ENCODE data around the gene C19orf44.

C19orf44 gene

GRCh38 chr19:16524991-16525734 is 29.0 kb downstream of the C19orf44 start:
- no peak overlapping the region for H3K4me2 ChIP-seq
- TF ChIP-seq CTCF (conservative IDR thresholded peaks at IDR 0.05; ENCODE audit: low read depth, low read length): no peak
- H2AFZ ChIP-seq (ENCODE audit: low read depth): no peak overlapping the region
- no peak overlapping the region for H3K27ac ChIP-seq
- no peaks in the 10 kb centered on the region for H3K79me2 ChIP-seq (ENCODE audit: insufficient read depth, low read depth)
- no peak overlapping the region for H3K9ac ChIP-seq
- no peak overlapping the region for H3K4me3 ChIP-seq (IDR thresholded peaks at IDR 0.05; ENCODE audit: insufficient read depth, low read depth, low read length)
- H3K4me1 ChIP-seq (ENCODE audit: low read depth, poor library complexity, severe bottlenecking): no peaks in the 10 kb centered on the region
- no peaks in the 10 kb centered on the region for H3K27me3 ChIP-seq (ENCODE audit: insufficient read depth, low read depth)
- H3K36me3 ChIP-seq (ENCODE audit: insufficient read depth): peaks cover 7% of the 10 kb centered on the region; the same call in 1 of the 2 replicates
- no peaks in the 10 kb centered on the region for H4K20me1 ChIP-seq (ENCODE audit: insufficient read depth)

- H4K20me1 ChIP-seq (ENCODE audit: insufficient read depth): no peaks in the 10 kb centered on the region
- no peak overlapping the region for H3K9ac ChIP-seq
- H3K27ac ChIP-seq: no peak overlapping the region
- peaks cover 7% of the 10 kb centered on the region; the same call in 1 of the 2 replicates for H3K36me3 ChIP-seq (ENCODE audit: insufficient read depth)
- H3K4me3 ChIP-seq (IDR thresholded peaks at IDR 0.05; ENCODE audit: insufficient read depth, low read depth, low read length): no peak overlapping the region
- H3K4me1 ChIP-seq (ENCODE audit: low read depth, poor library complexity, severe bottlenecking): no peaks in the 10 kb centered on the region
- no peak overlapping the region for H2AFZ ChIP-seq (ENCODE audit: low read depth)
- no peaks in the 10 kb centered on the region for H3K79me2 ChIP-seq (ENCODE audit: insufficient read depth, low read depth)
- no peak overlapping the region for H3K4me2 ChIP-seq
- TF ChIP-seq CTCF (conservative IDR thresholded peaks at IDR 0.05; ENCODE audit: low read depth, low read length): no peak
- no peaks in the 10 kb centered on the region for H3K27me3 ChIP-seq (ENCODE audit: insufficient read depth, low read depth)
Observed at GRCh38 chr19:16525751-16526481, 29.7 kb downstream of the C19orf44 start.

GRCh38 chr19:16527334-16527935 is 31.2 kb downstream of the C19orf44 start:
- H3K79me2 ChIP-seq (ENCODE audit: insufficient read depth, low read depth): no peaks in the 10 kb centered on the region
- no peak overlapping the region for H3K4me2 ChIP-seq
- H2AFZ ChIP-seq (ENCODE audit: low read depth): no peak overlapping the region
- no peaks in the 10 kb centered on the region for H3K4me1 ChIP-seq (ENCODE audit: low read depth, poor library complexity, severe bottlenecking)
- no peak for TF ChIP-seq CTCF (conservative IDR thresholded peaks at IDR 0.05; ENCODE audit: low read depth, low read length)
- no peak overlapping the region for H3K9ac ChIP-seq
- peaks cover 7% of the 10 kb centered on the region; the same call in 1 of the 2 replicates for H3K36me3 ChIP-seq (ENCODE audit: insufficient read depth)
- H4K20me1 ChIP-seq (ENCODE audit: insufficient read depth): no peaks in the 10 kb centered on the region
- no peak overlapping the region for H3K4me3 ChIP-seq (IDR thresholded peaks at IDR 0.05; ENCODE audit: insufficient read depth, low read depth, low read length)
- H3K27ac ChIP-seq: no peak overlapping the region
- H3K27me3 ChIP-seq (ENCODE audit: insufficient read depth, low read depth): no peaks in the 10 kb centered on the region

GRCh38 chr19:16527971-16528521 is 31.9 kb downstream of the C19orf44 start:
- H3K9ac ChIP-seq: no peak overlapping the region
- no peak overlapping the region for H3K4me2 ChIP-seq
- H3K4me1 ChIP-seq (ENCODE audit: low read depth, poor library complexity, severe bottlenecking): no peaks in the 10 kb centered on the region
- no peaks in the 10 kb centered on the region for H4K20me1 ChIP-seq (ENCODE audit: insufficient read depth)
- TF ChIP-seq CTCF (conservative IDR thresholded peaks at IDR 0.05; ENCODE audit: low read depth, low read length): peak; percentile 51
- no peak overlapping the region for H2AFZ ChIP-seq (ENCODE audit: low read depth)
- no peak overlapping the region for H3K4me3 ChIP-seq (IDR thresholded peaks at IDR 0.05; ENCODE audit: insufficient read depth, low read depth, low read length)
- no peaks in the 10 kb centered on the region for H3K79me2 ChIP-seq (ENCODE audit: insufficient read depth, low read depth)
- H3K27ac ChIP-seq: no peak overlapping the region
- H3K27me3 ChIP-seq (ENCODE audit: insufficient read depth, low read depth): no peaks in the 10 kb centered on the region
- H3K36me3 ChIP-seq (ENCODE audit: insufficient read depth): peaks cover 7% of the 10 kb centered on the region; the same call in 1 of the 2 replicates

All from KMS-11 (cell line).